Stomach (tissue), 4 donors: ENCODE data around the gene DEFB132.

ENCODE experiments used
- EP300 ChIP-seq: sonication (generic); formaldehyde crosslinking; IDR thresholded peaks from one replicate; pipeline ENCODE4 v1.6.1; 2017; ENCODE audit warnings: antibody characterized with exemption
- POLR2A ChIP-seq, 4 donors: fragments of 450-650 bp; IDR thresholded peaks; one replicate each; pipeline ENCODE4 v1.6.1; 2016; ENCODE audit warnings: antibody characterized with exemption in 4 of 4, control low read depth in 2 of 4, mild to moderate bottlenecking in 1 of 4, moderate library complexity in 1 of 4
- TF ChIP-seq, protein P1 (sequence below), 7 experiments: fragments of 450-650 bp in 4 of 7; fragments of 200-600 bp in 3 of 7; sonication (generic) in 3 of 7; IDR thresholded peaks; one replicate each; pipeline ENCODE4 v1.5.1; 2016 to 2019; ENCODE audit warnings: antibody characterized with exemption in 7 of 7, control low read depth in 2 of 7, mild to moderate bottlenecking in 1 of 7

DNA sequence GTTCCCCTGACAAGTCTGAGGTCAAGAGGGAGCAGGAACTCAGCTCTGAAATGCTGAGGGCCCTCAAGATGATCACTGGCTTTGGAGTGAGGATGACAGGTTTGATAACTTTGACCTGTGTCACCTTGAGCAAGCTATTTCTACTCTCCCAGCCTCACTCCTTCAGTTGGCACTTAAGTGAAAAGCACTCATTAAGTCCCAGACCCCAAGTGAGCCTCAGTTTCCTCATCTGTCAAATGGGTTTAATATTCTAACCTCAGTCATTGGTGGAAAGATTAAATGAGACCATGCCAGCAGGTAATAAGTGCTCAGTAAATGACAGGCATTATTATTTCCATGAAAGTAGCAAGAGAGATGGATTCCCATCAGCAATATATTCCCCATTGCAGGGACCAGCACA lies 14.0 kb downstream of the DEFB132 start:
- no peak for TF ChIP-seq POLR2A (IDR thresholded peaks at IDR 0.05)
- no peak for TF ChIP-seq EP300
- TF ChIP-seq, protein P1, sequence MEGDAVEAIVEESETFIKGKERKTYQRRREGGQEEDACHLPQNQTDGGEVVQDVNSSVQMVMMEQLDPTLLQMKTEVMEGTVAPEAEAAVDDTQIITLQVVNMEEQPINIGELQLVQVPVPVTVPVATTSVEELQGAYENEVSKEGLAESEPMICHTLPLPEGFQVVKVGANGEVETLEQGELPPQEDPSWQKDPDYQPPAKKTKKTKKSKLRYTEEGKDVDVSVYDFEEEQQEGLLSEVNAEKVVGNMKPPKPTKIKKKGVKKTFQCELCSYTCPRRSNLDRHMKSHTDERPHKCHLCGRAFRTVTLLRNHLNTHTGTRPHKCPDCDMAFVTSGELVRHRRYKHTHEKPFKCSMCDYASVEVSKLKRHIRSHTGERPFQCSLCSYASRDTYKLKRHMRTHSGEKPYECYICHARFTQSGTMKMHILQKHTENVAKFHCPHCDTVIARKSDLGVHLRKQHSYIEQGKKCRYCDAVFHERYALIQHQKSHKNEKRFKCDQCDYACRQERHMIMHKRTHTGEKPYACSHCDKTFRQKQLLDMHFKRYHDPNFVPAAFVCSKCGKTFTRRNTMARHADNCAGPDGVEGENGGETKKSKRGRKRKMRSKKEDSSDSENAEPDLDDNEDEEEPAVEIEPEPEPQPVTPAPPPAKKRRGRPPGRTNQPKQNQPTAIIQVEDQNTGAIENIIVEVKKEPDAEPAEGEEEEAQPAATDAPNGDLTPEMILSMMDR (IDR thresholded peaks at IDR 0.05): no peak
